K562 (cell line): ENCODE data around the gene MRPS6. TPM values are rescaled to one million over a fixed set of nuclear protein-coding genes. Genes with fewer than 3 reads are reported as not detected.

Source experiments
- ATAC-seq: fragments of 200-7000 bp; cut with Tn5 transposase; 3 replicates; pipeline ENCODE4 v1.9.1; 2020; ENCODE audit warnings: moderate library complexity
- BruUV-seq: library from RNA; stranded (reverse); fragments of 400-500 nt; replicated peaks from 2 replicates; lab custom pipeline; 2021; lab: Mats Ljungman, UMichigan
- CTCF ChIA-PET: fragments of 300-600 bp; formaldehyde crosslinking; extraction: SDS; loops from one replicate; lab custom pipeline; 2021; ENCODE audit warnings: low intra/inter-chr PET ratio; lab: Yijun Ruan, JAX
- POLR2A ChIA-PET: fragments of 300-600, 350-650 bp; sonication (Branson Sonifier 250); formaldehyde crosslinking; extraction: SDS; loops from one replicate; lab custom pipeline; 2021; ENCODE audit warnings: antibody characterized with exemption, inconsistent platforms; lab: Yijun Ruan, JAX
- DNase-seq, 4 experiments: peaks; one replicate each; pipeline versions ENCODE4 v3.0.0 to v3.0.0-alpha.2; 2011 to 2018; ENCODE audit warnings: low spot score in 3 of 4, mixed read lengths in 3 of 4; ENCODE audit errors: extremely low read depth in 1 of 4
- FAIRE-seq: peaks from 2 replicates; lab custom pipeline; 2011; peaks lifted over from hg19 to GRCh38; lab: Jason Lieb, UNC
- H2AFZ ChIP-seq: 2 replicates; pipeline ENCODE4 v1.6.0; 2011; ENCODE audit warnings: low read depth, low read length, control low read depth, inconsistent platforms
- H3K27ac ChIP-seq: fragments of 200-600 bp; 3 replicates; pipeline ENCODE4 v1.8.0; 2011; ENCODE audit warnings: low read depth, mild to moderate bottlenecking, control low read depth, inconsistent platforms, low read length, moderate library complexity, mixed read lengths; ENCODE audit errors: extremely low read depth
- H3K27me3 ChIP-seq, 2 experiments: fragments of 300-600 bp in 1 of 2; 2 replicates in 1 of 2; 3 replicates in 1 of 2; pipeline versions ENCODE4 v1.6.0 to v1.8.0; 2011; ENCODE audit warnings: inconsistent platforms in 2 of 2, low read length in 2 of 2, mild to moderate bottlenecking in 1 of 2, mixed read lengths in 1 of 2, moderate library complexity in 1 of 2; ENCODE audit not compliant: control insufficient read depth in 2 of 2, insufficient read depth in 2 of 2
- H3K36me3 ChIP-seq: fragments of 300-600 bp; 3 replicates; pipeline ENCODE4 v1.8.0; 2011; ENCODE audit warnings: mild to moderate bottlenecking, low read length, inconsistent platforms; ENCODE audit not compliant: control insufficient read depth, insufficient read depth
- H3K4me1 ChIP-seq, 2 experiments: fragments of 200-600 bp in 1 of 2; replicated peaks in 1 of 2; 2 replicates in 1 of 2; 3 replicates in 1 of 2; pipeline versions ENCODE4 v1.5.1 to v1.8.0; 2011; ENCODE audit warnings: inconsistent platforms in 2 of 2, low read length in 2 of 2, mild to moderate bottlenecking in 1 of 2, mixed read lengths in 1 of 2, moderate library complexity in 1 of 2; ENCODE audit not compliant: control insufficient read depth in 2 of 2, insufficient read depth in 2 of 2
- H3K4me2 ChIP-seq: 2 replicates; pipeline ENCODE4 v1.6.1; 2011; ENCODE audit warnings: low read length, control low read depth, inconsistent platforms, mixed read lengths; ENCODE audit not compliant: insufficient read depth
- H3K4me3 ChIP-seq: fragments of 200-600 bp; sonication (generic), shearing (Covaris generic); 2 replicates; pipeline ENCODE4 v1.5.1; 2016; ENCODE audit warnings: control low read depth, inconsistent platforms
- H3K79me2 ChIP-seq: fragments of 200-600 bp; 3 replicates; pipeline ENCODE4 v1.8.0; 2011; ENCODE audit warnings: low read length, inconsistent platforms; ENCODE audit not compliant: control insufficient read depth, insufficient read depth
- H3K9ac ChIP-seq, 2 experiments: 2 replicates each; pipeline versions ENCODE4 v1.6.0 to v1.6.1; 2011; ENCODE audit warnings: low read depth in 2 of 2, low read length in 2 of 2, control low read depth in 1 of 2, inconsistent platforms in 1 of 2, mild to moderate bottlenecking in 1 of 2, mixed read lengths in 1 of 2; ENCODE audit not compliant: insufficient read depth in 1 of 2
- H3K9me1 ChIP-seq: one replicate; pipeline ENCODE4 v1.6.0; 2011; ENCODE audit warnings: inconsistent platforms, mild to moderate bottlenecking, low read length, moderate library complexity; ENCODE audit not compliant: control insufficient read depth, insufficient read depth
- H3K9me3 ChIP-seq: replicated peaks from 2 replicates; pipeline ENCODE4 v1.5.1; 2011; ENCODE audit warnings: low read depth, low read length, inconsistent platforms; ENCODE audit not compliant: control insufficient read depth, insufficient read depth
- H4K20me1 ChIP-seq: replicated peaks from 2 replicates; pipeline ENCODE4 v1.6.1; 2011; ENCODE audit warnings: low read length, inconsistent platforms, mixed read lengths; ENCODE audit not compliant: control insufficient read depth, insufficient read depth
- BRD4 ChIP-seq: fragments of 200-600 bp; sonication (generic); IDR thresholded peaks from 2 replicates; pipeline ENCODE4 v1.6.1; 2017; ENCODE audit warnings: inconsistent platforms
- CREB1 ChIP-seq, 2 experiments: sonication (generic) in 1 of 2; formaldehyde crosslinking in 1 of 2; IDR thresholded peaks; 2 replicates each; pipeline versions ENCODE4 v1.6.1 to v1.8.0; 2012 to 2022; ENCODE audit warnings: inconsistent platforms in 1 of 2, mild to moderate bottlenecking in 1 of 2, missing genetic modification reagents in 1 of 2, moderate library complexity in 1 of 2
- ELF4 ChIP-seq: fragments of 450-650 bp; formaldehyde crosslinking; IDR thresholded peaks from 2 replicates; pipeline ENCODE4 v1.4.0; 2022; ENCODE audit warnings: missing genetic modification characterization
- EP300 ChIP-seq: IDR thresholded peaks from 2 replicates; pipeline ENCODE4 v1.6.1; 2012; ENCODE audit warnings: low read length, improper control_type of control experiment
- ETV5 ChIP-seq: sonication (generic); formaldehyde crosslinking; IDR thresholded peaks from 2 replicates; pipeline ENCODE4 v1.4.0; 2020; ENCODE audit warnings: low read depth, mild to moderate bottlenecking, missing genetic modification reagents
- FOS ChIP-seq: IDR thresholded peaks from 3 replicates; pipeline ENCODE4 v1.6.1; 2011; ENCODE audit not compliant: insufficient read length; ENCODE audit errors: extremely low read depth
- GABPB2 ChIP-seq: fragments of 250-450 bp; sonication (Bioruptor Pico); conservative IDR thresholded peaks from 2 replicates; pipeline ENCODE4 v1.5.1; 2021; ENCODE audit warnings: mild to moderate bottlenecking
- KAT7 ChIP-seq: sonication (generic); formaldehyde crosslinking; IDR thresholded peaks from 2 replicates; pipeline ENCODE4 v1.8.0; 2022; ENCODE audit warnings: missing genetic modification reagents, mild to moderate bottlenecking, borderline replicate concordance
- PHB ChIP-seq: fragments of 250-450 bp; sonication (Bioruptor Pico); IDR thresholded peaks from 2 replicates; pipeline ENCODE4 v1.5.0; 2021
- SMAD1 ChIP-seq: fragments of 150-350 bp; IDR thresholded peaks from 2 replicates; pipeline ENCODE4 v1.6.1; 2014; ENCODE audit warnings: low read length, low read depth; ENCODE audit not compliant: partially characterized antibody
- ZFP30 ChIP-seq: fragments of 250-450 bp; sonication (Bioruptor Pico); IDR thresholded peaks from 2 replicates; pipeline ENCODE4 v1.8.0; 2022; ENCODE audit warnings: moderate library complexity, mild to moderate bottlenecking, inconsistent platforms, borderline replicate concordance
- ZFP36 ChIP-seq: fragments of 150-350 bp; IDR thresholded peaks from 2 replicates; pipeline ENCODE4 v1.6.1; 2018; ENCODE audit warnings: low read length, low read depth; ENCODE audit not compliant: partially characterized antibody
- ZHX1 ChIP-seq: fragments of 150-350 bp; conservative IDR thresholded peaks from 2 replicates; pipeline ENCODE4 v1.6.1; 2014; ENCODE audit warnings: low read length
- ZKSCAN8 ChIP-seq: fragments of 200-800 bp; sonication (Bioruptor generic); IDR thresholded peaks from 2 replicates; pipeline ENCODE4 v1.6.1; 2016; ENCODE audit warnings: missing genetic modification characterization, missing compliant biosample characterization
- ZNF280A ChIP-seq: fragments of 450-650 bp; IDR thresholded peaks from 2 replicates; pipeline ENCODE4 v1.6.1; 2018; ENCODE audit warnings: mild to moderate bottlenecking, low read depth; ENCODE audit not compliant: partially characterized antibody
- ZNF75A ChIP-seq: fragments of 450-650 bp; formaldehyde crosslinking; IDR thresholded peaks from 2 replicates; pipeline ENCODE4 v1.4.0; 2020; ENCODE audit warnings: mild to moderate bottlenecking
- ZSCAN29 ChIP-seq: fragments of 450-650 bp; IDR thresholded peaks from 2 replicates; pipeline ENCODE4 v1.6.1; 2017
- WGBS: fragments of 100-300 bp; shearing (Covaris generic); methylation state at CpG from one replicate; pipeline ENCODE4 v1.1.6; 2016; ENCODE audit warnings: low coverage, mixed read lengths; ENCODE audit not compliant: insufficient coverage; ENCODE audit errors: missing lambda C conversion rate; 5-methylcytosine and 5-hydroxymethylcytosine counted together
- in situ Hi-C: fragments of 300-500 bp; cut with MboI; formaldehyde crosslinking; loops from 4 replicates; pipeline ENCODE4 v1.15.0; 2018; ENCODE audit warnings: inconsistent platforms, mixed read lengths
- intact Hi-C: fragments of 100-400 bp; cut with micrococcal nuclease; formaldehyde crosslinking; loops from 2 replicates; pipeline ENCODE4 v1.14.2; 2022
- polyA plus RNA-seq, 8 experiments: library from polyadenylated mRNA; depleted of rRNA in 4 of 8; stranded (reverse) in 5 of 8; unstranded in 3 of 8; fragments of >200 nt; fragmentation: Nextera tagmentation in 2 of 8; fragmentation: Illumina TruSeq in 1 of 8; extraction: Ambion mirVana in 2 of 8; extraction: Trizol in 1 of 8; gene quantifications; 2 replicates each; pipeline versions ENCODE4 v1.2.1 to v1.2.3, GENCODE V29; 2011 to 2014; ENCODE audit warnings: inconsistent platforms in 1 of 8, missing spikeins in 1 of 8
- total RNA-seq, 7 experiments: library from RNA; depleted of rRNA in 6 of 7; stranded (reverse); fragments of >200 nt in 6 of 7; fragmentation: Illumina TruSeq in 2 of 7; extraction: Trizol in 2 of 7; gene quantifications; 2 replicates each; pipeline versions ENCODE4 v1.2.1 to v1.2.3, GENCODE V29; 2011 to 2021; ENCODE audit warnings: low replicate concordance in 1 of 7

Gene MRPS6
- total and polyA plus RNA-seq, 9 of the 15 experiments (the other 6 are each of a cell fraction or from before 2014, with no cell fraction given), result 26.1 to 72.0 (median 39.3) TPM

GRCh38 chr21:34126691-34127090 is 53.3 kb downstream of the MRPS6 start:
- H3K79me2 ChIP-seq, result peaks cover 28% of the 10 kb centered on the region
- peaks cover 3 to 17% of the 10 kb centered on the region in 2 experiments; a peak in 3 of 5 replicates for H3K4me1 ChIP-seq
- ChIA-PET POLR2A (no interaction called here), CTCF (no interaction called here)
- peaks cover 38% of the 10 kb centered on the region for H3K36me3 ChIP-seq
- no TSS peak for BruUV-seq
- peaks cover 2% of the 10 kb centered on the region for H3K9me1 ChIP-seq
- DNase-seq, result no peak
- no peak overlapping the region for H3K27ac ChIP-seq
- no peak overlapping the region for H3K9ac ChIP-seq
- no peak overlapping the region for H3K4me3 ChIP-seq
- H3K9me3 ChIP-seq, result no peaks in the 10 kb centered on the region
- no peaks in the 10 kb centered on the region for H3K27me3 ChIP-seq
- TF ChIP-seq ZKSCAN8 (CRISPR knock-in tag) (no peak), ZHX1 (no peak), SMAD1 (no peak), ETV5 (CRISPR knock-in tag) (no peak), ZNF75A (CRISPR knock-in tag) (no peak), GABPB2 (CRISPR knock-in tag) (no peak), ZFP36 (no peak), BRD4 (no peak), ZNF280A (no peak), EP300 (no peak), CREB1 (IDR thresholded peaks at IDR 0.05) (no peak), CREB1 (CRISPR knock-in tag; IDR thresholded peaks at IDR 0.05) (no peak), ZSCAN29 (no peak), KAT7 (CRISPR knock-in tag) (no peak), ZFP30 (CRISPR knock-in tag) (no peak), PHB (CRISPR knock-in tag) (no peak), FOS (no peak), ELF4 (CRISPR knock-in tag) (no peak)
- H3K4me2 ChIP-seq, result no peak overlapping the region
- in situ Hi-C loops, result no loop called here
- ATAC-seq, result no peak
- no peak overlapping the region for H2AFZ ChIP-seq
- FAIRE-seq, result no peak
- 85% methylated on average over 5 of the region's 5 CpGs for WGBS
- intact Hi-C loops, result no loop called here
- H4K20me1 ChIP-seq, result no peaks in the 10 kb centered on the region
